GM10266 (cell line): Measurements from ENCODE around the gene CADM1.

ENCODE experiments used
- DNase-seq: peaks from one replicate; pipeline ENCODE4 v3.0.0; 2012; ENCODE audit errors: extremely low spot score
- CTCF ChIP-seq: IDR thresholded peaks from 2 replicates; pipeline ENCODE4 v1.5.1; 2012; ENCODE audit warnings: mild to moderate bottlenecking, low read depth; ENCODE audit not compliant: control insufficient read depth, insufficient read depth; ENCODE audit errors: missing control alignments

The CADM1 gene

GRCh38 chr11:115306689-115307088 lies 197.5 kb downstream of the CADM1 start:
- TF ChIP-seq CTCF: no peak
- DNase-seq: no peak

DNA sequence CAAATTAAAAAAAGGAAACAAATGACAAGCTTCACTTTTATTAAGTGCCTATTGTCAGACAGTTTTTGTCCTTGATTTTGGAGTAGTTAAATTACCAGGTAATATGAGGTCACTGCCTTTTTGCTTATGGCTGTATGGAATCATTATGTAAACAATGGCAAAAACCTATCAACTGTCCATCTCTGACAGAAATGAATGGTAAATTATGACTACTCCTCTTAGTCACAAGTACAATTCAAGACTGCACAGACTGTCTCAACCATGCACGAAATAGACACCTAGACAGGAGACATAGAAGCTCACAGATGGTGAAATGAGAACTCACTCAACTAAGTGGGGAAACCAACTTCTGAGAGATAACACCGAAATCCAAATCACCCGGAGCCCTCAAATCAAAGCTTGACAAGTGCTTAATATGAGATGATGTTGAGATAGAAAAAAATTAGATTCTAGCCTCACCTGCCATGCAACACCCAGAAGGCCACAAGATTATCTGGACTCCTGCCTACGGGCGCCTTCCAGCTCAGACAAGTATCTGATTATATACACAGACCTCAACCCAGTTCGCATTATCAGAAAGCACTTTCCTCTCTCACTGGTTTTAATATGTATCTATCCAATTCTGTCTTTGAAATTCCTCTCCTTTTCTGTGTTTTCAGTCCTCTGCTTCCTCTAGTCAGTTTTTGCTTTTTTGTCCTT lies 199.3 kb downstream of the CADM1 start:
- TF ChIP-seq CTCF: no peak
- DNase-seq: no peak

DNA sequence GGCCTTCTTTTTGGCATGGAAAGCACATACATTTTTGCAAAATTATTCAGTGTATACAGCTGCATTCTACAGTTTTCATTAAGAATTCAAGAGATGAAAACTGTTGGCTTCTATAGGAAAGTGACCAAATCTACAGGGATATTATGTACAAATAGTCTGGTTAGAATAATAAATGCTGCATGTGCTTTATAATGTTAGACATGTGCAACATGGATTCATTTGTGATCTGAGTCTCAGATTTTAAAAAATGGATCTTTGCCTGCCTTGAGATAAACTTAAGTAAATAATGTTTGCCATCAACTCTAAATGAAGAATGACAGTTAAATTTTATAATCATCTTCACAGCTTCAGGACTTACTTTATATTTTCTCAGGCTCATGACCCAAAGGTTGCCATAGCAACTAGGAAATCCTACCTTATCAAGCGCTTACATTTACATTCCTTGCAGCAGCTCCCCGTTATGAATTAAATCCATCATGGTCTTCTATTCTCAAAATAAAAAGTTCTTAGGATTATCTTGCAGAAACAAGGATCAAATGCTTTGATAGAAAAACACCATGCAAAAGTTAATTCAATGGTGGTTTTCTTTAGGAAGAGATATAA lies 200.2 kb downstream of the CADM1 start:
- DNase-seq: no peak
- no peak for TF ChIP-seq CTCF

GRCh38 chr11:115302946-115303703 lies 201.1 kb downstream of the CADM1 start:
- TF ChIP-seq CTCF: peak; percentile 7
- no peak for DNase-seq

DNA sequence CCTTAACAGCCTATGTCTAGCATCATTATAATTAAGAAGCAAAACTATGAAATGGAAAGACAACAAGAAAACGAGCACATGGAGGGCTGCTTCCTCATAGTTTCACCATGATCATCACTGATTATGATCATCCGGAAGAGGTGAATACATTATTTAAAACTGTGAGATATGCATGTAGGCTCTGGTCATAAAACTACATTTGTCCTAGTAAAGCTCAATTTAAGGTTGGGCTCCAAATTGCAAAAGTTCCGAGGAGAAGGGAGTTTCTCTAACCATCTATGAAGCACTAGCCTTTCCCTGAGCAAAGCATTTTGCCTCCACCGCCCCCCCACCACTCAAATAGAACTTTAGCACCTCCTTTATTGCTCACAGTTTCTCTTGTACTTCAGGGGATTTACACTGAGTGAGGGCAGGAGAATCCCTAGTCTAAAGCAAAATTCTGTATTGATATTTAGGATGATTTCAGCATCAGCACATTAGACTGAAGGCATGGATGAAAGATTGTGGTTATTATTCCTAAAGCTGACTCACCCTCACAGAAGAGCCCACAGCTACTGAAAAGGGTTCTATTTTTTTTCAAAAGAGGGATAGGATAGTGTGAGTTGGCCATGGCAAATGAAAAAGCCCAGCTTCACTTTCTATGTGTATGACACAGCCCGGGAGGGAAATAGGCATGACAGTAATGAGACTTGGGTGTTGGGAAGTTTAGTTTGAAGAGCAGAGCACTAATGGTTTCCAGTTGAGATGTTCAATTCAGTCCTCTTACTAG lies 203.4 kb downstream of the CADM1 start:
- DNase-seq: peak; percentile 7
- TF ChIP-seq CTCF: no peak

GRCh38 chr11:115298300-115299012 lies 205.8 kb downstream of the CADM1 start:
- DNase-seq: no peak
- TF ChIP-seq CTCF: no peak
